ENCODE data around the gene ERCC6. TPM values are rescaled to one million over a fixed set of nuclear protein-coding genes. Genes with fewer than 3 reads are reported as not detected.

Gene ERCC6
- 10 to 100 TPM; 10.9 to 16.6 (median 11.7) TPM for total RNA-seq
- polyA plus RNA-seq, result 1 to 10 TPM; 3.0 to 4.5 (median 4.4) TPM

DNA sequence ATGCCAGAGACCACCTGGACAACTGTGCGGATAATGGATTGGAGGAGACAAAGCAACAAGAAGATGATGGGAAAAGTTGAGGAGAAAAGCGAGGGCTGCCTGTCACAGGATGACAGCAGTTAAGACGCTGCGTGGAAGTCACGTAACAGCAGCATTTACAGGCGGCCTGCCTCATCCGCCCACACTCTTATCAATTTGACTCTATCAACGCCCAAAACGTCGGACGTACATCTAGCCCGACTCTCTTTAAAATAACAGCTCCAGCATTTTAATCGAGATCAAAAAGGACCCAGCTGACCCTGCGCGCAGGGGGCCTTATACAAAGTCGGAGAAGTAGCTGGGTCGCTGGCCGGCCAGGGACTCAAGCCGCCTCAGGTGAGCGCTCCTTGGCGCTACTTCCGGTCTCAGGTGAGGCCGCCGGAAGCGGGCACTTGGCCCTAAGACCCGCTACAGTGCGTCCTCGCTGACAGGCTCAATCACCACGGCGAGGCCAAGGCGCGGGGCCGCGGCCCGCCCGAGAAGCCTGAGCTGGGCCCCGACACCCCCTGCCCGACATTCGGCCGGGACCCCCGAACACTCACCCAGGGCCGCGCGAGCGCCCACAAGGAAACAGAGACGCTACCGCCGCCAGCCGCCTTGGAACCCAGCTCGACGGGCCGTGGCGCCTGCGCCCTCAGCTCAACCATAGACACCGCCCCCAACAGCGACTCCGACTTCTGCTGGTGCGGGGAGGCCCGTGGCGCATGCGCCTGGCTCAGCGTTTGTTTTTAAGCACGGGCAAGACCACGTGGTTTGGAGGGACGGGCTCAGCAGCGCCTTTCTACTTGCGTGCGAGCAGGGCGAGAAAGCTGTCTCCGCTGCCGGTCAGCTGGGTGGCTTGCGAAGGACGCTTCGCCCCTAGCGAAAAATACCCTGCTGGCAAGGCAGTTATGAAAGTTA, at the start of gene ERCC6:
TSS of gene ERCC6 (minus strand) at position 741 of the 939 bp plus-strand sequence.
- Histone ChIP-seq H3K27ac (peak within 1 kb of the TSS; percentile 83 to 89 (median 86)), H3K4me3 (peak within 1 kb of the TSS; percentile 67 to 94 (median 84)), H3K27me3 (no peaks in the 10 kb centered on the region), H3K36me3 (no peaks in the 10 kb centered on the region), H3K9me3 (no peaks in the 10 kb centered on the region), H3K4me1 (peaks cover 0 to 18% (median 12%) of the 10 kb centered on the region in 4 donors)
- intact Hi-C loops (cut with DNase I), result loop anchor here (10.0 kb wide), 1 partner anchor 1234 kb away; the partner anchor contains the start of gene MAPK8
- peak; percentile 99 for DNase-seq
- WGBS, 2 donors, result 1% methylated on average over 75 of the region's 75 CpGs
- peak; percentile 59 to 92 (median 82) for TF ChIP-seq POLR2AphosphoS5 (IDR thresholded peaks at IDR 0.05)
- peak in 1 of 2 donors; percentile 21 for TF ChIP-seq POLR2A (IDR thresholded peaks at IDR 0.05)
- no peak for TF ChIP-seq EP300 (IDR thresholded peaks at IDR 0.05)

DNA sequence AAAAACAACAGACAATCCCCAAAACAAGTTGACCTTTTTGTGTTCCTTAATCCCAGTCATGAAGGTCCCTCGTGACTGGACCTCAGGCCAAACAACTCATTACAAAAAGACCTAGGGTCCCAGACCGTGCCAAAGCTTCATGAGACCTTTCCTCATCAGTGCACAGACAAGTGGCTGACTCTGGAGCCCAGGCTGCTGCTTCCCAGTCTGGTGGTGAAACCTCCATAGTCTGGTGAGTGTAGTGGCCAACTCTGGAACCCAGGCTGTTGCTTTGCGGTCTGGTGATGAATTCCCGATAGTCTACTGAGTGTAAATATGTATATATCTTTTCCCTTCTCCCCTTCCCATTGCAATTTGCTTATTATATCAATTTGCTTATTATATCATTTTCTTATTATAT, 49.1 kb upstream of the ERCC6 start:
- Histone ChIP-seq H3K4me3 (no peak overlapping the region), H3K27ac (no peak overlapping the region), H3K4me1 (no peaks in the 10 kb centered on the region), H3K27me3 (no peaks in the 10 kb centered on the region), H3K36me3 (no peaks in the 10 kb centered on the region), H3K9me3 (no peaks in the 10 kb centered on the region)
- intact Hi-C loops (cut with DNase I), result no loop called here
- TF ChIP-seq EP300 (IDR thresholded peaks at IDR 0.05), result no peak
- TF ChIP-seq POLR2AphosphoS5 (IDR thresholded peaks at IDR 0.05), result no peak
- TF ChIP-seq, protein P1, sequence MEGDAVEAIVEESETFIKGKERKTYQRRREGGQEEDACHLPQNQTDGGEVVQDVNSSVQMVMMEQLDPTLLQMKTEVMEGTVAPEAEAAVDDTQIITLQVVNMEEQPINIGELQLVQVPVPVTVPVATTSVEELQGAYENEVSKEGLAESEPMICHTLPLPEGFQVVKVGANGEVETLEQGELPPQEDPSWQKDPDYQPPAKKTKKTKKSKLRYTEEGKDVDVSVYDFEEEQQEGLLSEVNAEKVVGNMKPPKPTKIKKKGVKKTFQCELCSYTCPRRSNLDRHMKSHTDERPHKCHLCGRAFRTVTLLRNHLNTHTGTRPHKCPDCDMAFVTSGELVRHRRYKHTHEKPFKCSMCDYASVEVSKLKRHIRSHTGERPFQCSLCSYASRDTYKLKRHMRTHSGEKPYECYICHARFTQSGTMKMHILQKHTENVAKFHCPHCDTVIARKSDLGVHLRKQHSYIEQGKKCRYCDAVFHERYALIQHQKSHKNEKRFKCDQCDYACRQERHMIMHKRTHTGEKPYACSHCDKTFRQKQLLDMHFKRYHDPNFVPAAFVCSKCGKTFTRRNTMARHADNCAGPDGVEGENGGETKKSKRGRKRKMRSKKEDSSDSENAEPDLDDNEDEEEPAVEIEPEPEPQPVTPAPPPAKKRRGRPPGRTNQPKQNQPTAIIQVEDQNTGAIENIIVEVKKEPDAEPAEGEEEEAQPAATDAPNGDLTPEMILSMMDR (IDR thresholded peaks at IDR 0.05), result no peak
- TF ChIP-seq POLR2A (IDR thresholded peaks at IDR 0.05), result no peak
- no peak for DNase-seq
- WGBS, 2 donors, result 75 to 85% methylated on average over 4 of the region's 4 CpGs

- intact Hi-C loops (cut with DNase I), result no loop called here
- DNase-seq, result no peak
- Histone ChIP-seq H3K4me3 (no peak overlapping the region), H3K4me1 (no peaks in the 10 kb centered on the region), H3K27me3 (no peaks in the 10 kb centered on the region), H3K27ac (no peak overlapping the region), H3K36me3 (no peaks in the 10 kb centered on the region), H3K9me3 (no peaks in the 10 kb centered on the region)
- TF ChIP-seq, protein P1 (IDR thresholded peaks at IDR 0.05), result no peak
Measured at GRCh38 chr10:49585387-49585786, 46.5 kb upstream of the ERCC6 start.

GRCh38 chr10:49579621-49580020, 40.7 kb upstream of the ERCC6 start:
- no peaks in the 10 kb centered on the region for H3K27me3 ChIP-seq
- H3K4me1 ChIP-seq, result peaks cover 0 to 10% (median 8%) of the 10 kb centered on the region in 4 donors
- H3K4me3 ChIP-seq, result no peak overlapping the region
- H3K9me3 ChIP-seq, result no peaks in the 10 kb centered on the region
- peak overlapping the region in 1 of 4 donors; percentile 23 for H3K27ac ChIP-seq
- intact Hi-C loops (cut with DNase I), result no loop called here
- TF ChIP-seq, protein P1 (IDR thresholded peaks at IDR 0.05), result no peak
- TF ChIP-seq POLR2A (IDR thresholded peaks at IDR 0.05), result no peak
- TF ChIP-seq EP300 (IDR thresholded peaks at IDR 0.05), result no peak
- TF ChIP-seq POLR2AphosphoS5 (IDR thresholded peaks at IDR 0.05), result no peak
- DNase-seq, result no peak
- WGBS, 2 donors, result 36 to 50% methylated on average over 2 of the region's 2 CpGs
- H3K36me3 ChIP-seq, result no peaks in the 10 kb centered on the region

- H3K4me1 ChIP-seq, result peaks cover 0 to 10% (median 8%) of the 10 kb centered on the region in 4 donors
- no peak for TF ChIP-seq POLR2AphosphoS5 (IDR thresholded peaks at IDR 0.05)
- TF ChIP-seq EP300 (IDR thresholded peaks at IDR 0.05), result no peak
- no peak for TF ChIP-seq POLR2A (IDR thresholded peaks at IDR 0.05)
- TF ChIP-seq, protein P1 (IDR thresholded peaks at IDR 0.05), result no peak
- 88 to 96% methylated on average over 3 of the region's 3 CpGs for WGBS, 2 donors
- intact Hi-C loops (cut with DNase I), result no loop called here
- H3K4me3 ChIP-seq, result no peak overlapping the region
- no peak overlapping the region for H3K27ac ChIP-seq
- no peak for DNase-seq
- no peaks in the 10 kb centered on the region for H3K9me3 ChIP-seq
- no peaks in the 10 kb centered on the region for H3K27me3 ChIP-seq
- H3K36me3 ChIP-seq, result no peaks in the 10 kb centered on the region
Measured at GRCh38 chr10:49578392-49578791, 39.5 kb upstream of the ERCC6 start.

Measured in sigmoid colon (tissue), 7 donors.